Prostate gland (tissue), 2 donors: ENCODE results near the gene HBG1.

Experiments used
- CTCF ChIP-seq, 4 experiments: fragments of 200-600 bp in 2 of 4; fragments of 450-650 bp in 2 of 4; sonication (generic) in 2 of 4; IDR thresholded peaks; 1 replicate in 3 of 4; 2 replicates in 1 of 4; pipeline ENCODE4 v1.5.1; 2016 to 2019; ENCODE audit warnings: antibody characterized with exemption in 4 of 4, mild to moderate bottlenecking in 2 of 4, moderate library complexity in 2 of 4
- POLR2A ChIP-seq: fragments of 450-650 bp; IDR thresholded peaks from one replicate; pipeline ENCODE4 v1.6.1; 2016; ENCODE audit warnings: antibody characterized with exemption, mild to moderate bottlenecking
- POLR2AphosphoS5 ChIP-seq: sonication (generic); formaldehyde crosslinking; IDR thresholded peaks from one replicate; pipeline ENCODE4 v1.6.1; 2017; ENCODE audit warnings: antibody characterized with exemption

- TF ChIP-seq CTCF (IDR thresholded peaks at IDR 0.05) (no peak), POLR2A (no peak), POLR2AphosphoS5 (no peak)
Observed at GRCh38 chr11:5231111-5231510, 18.5 kb downstream of the HBG1 start.
